T-cell (primary cell): ENCODE measurements around the gene PCARE. TPM values are rescaled to one million over a fixed set of nuclear protein-coding genes. Genes with fewer than 3 reads are reported as not detected.

Experiments
- ATAC-seq, 4 experiments: fragments of 200-7000 bp in 3 of 4; fragments of 150-1000 bp in 1 of 4; cut with Tn5 transposase; replicated peaks in 1 of 4; 1 replicate in 3 of 4; 2 replicates in 1 of 4; pipeline ENCODE4 v1.10.0; 2021; ENCODE audit warnings: moderate library complexity in 3 of 4, mild to moderate bottlenecking in 2 of 4, moderate number of reproducible peaks in 1 of 4
- CTCF ChIA-PET, 2 donors: fragments of 300-600 bp; sonication (Branson Sonifier 250); formaldehyde crosslinking; loops; one replicate each; lab custom pipeline; 2022; ENCODE audit warnings: antibody characterized with exemption in 2 of 2; lab: Charles Lee
- POLR2A ChIA-PET, 2 donors: fragments of 300-600 bp; sonication (Branson Sonifier 250); formaldehyde crosslinking; loops; one replicate each; lab custom pipeline; 2022; ENCODE audit warnings: antibody characterized with exemption in 2 of 2; lab: Charles Lee
- DNase-seq, 35 experiments: peaks; one replicate each; pipeline versions ENCODE4 v3.0.0 to v3.0.0-alpha.2; 2013 to 2023
- H3K27ac ChIP-seq: one replicate; pipeline ENCODE4 v1.5.1; 2013; ENCODE audit warnings: low read length
- H3K27me3 ChIP-seq, 2 experiments: replicated peaks in 1 of 2; 1 replicate in 1 of 2; 2 replicates in 1 of 2; pipeline versions ENCODE4 v1.6.1 to v1.7.0; 2013; ENCODE audit warnings: low read length in 1 of 2, mixed read lengths in 1 of 2; ENCODE audit not compliant: control insufficient read depth in 2 of 2, insufficient read depth in 2 of 2; ENCODE audit errors: extremely low read depth in 1 of 2
- H3K36me3 ChIP-seq, 2 donors: 1 replicate in 1 of 2; 2 replicates in 1 of 2; pipeline versions ENCODE4 v1.6.1 to v1.7.0; 2013; ENCODE audit warnings: low read length in 1 of 2; ENCODE audit not compliant: control insufficient read depth in 2 of 2, insufficient read depth in 1 of 2; ENCODE audit errors: extremely low read depth in 1 of 2
- H3K4me1 ChIP-seq, 2 experiments: 1 replicate in 1 of 2; 2 replicates in 1 of 2; pipeline versions ENCODE4 v1.6.1 to v1.7.0; 2013; ENCODE audit warnings: low read length in 2 of 2, mixed read lengths in 1 of 2; ENCODE audit not compliant: insufficient read depth in 2 of 2, control insufficient read depth in 1 of 2; ENCODE audit errors: extremely low read depth in 1 of 2
- H3K4me3 ChIP-seq, 2 donors: 1 replicate in 1 of 2; 2 replicates in 1 of 2; pipeline versions ENCODE4 v1.5.1 to v1.7.0; 2013; ENCODE audit warnings: mild to moderate bottlenecking in 2 of 2, low read length in 1 of 2, moderate library complexity in 1 of 2; ENCODE audit not compliant: control insufficient read depth in 1 of 2; ENCODE audit errors: extremely low read depth in 1 of 2
- H3K9me3 ChIP-seq: 2 replicates; pipeline ENCODE4 v1.7.0; 2013
- H3K27ac Mint-ChIP-seq, 2 donors: one replicate each; pipeline ENCODE4 v1.8.0; 2020 to 2021; ENCODE audit warnings: mild to moderate bottlenecking in 2 of 2, mixed read lengths in 2 of 2
- H3K27me3 Mint-ChIP-seq, 2 donors: one replicate each; pipeline ENCODE4 v1.8.0; 2021 to 2022; ENCODE audit warnings: mixed read lengths in 2 of 2
- H3K36me3 Mint-ChIP-seq: one replicate; pipeline ENCODE4 v1.8.0; 2021; ENCODE audit warnings: mixed read lengths
- H3K4me1 Mint-ChIP-seq, 3 donors: one replicate each; pipeline ENCODE4 v1.8.0; 2020 to 2022; ENCODE audit warnings: mixed read lengths in 3 of 3, mild to moderate bottlenecking in 1 of 3
- H3K4me3 Mint-ChIP-seq, 3 donors: one replicate each; pipeline ENCODE4 v1.8.0; 2020 to 2022; ENCODE audit warnings: mild to moderate bottlenecking in 3 of 3, mixed read lengths in 3 of 3, moderate library complexity in 3 of 3
- H3K9me3 Mint-ChIP-seq, 3 donors: one replicate each; pipeline ENCODE4 v1.8.0; 2020 to 2022; ENCODE audit warnings: mixed read lengths in 3 of 3
- WGBS: methylation state at CpG from one replicate; pipeline ENCODE4 v1.1.5; 2013; ENCODE audit warnings: missing lambda C conversion rate; ENCODE audit not compliant: insufficient coverage; 5-methylcytosine and 5-hydroxymethylcytosine counted together
- total RNA-seq, 35 experiments: library from RNA in 6 of 35; stranded (reverse) in 6 of 35; fragments of 120-200 nt in 1 of 35; gene quantifications; one replicate each; pipeline versions ENCODE4 v1.2.1 to v1.2.4 and lab custom pipeline; 2013 to 2026

Gene PCARE
- total RNA-seq, 5 donors from 2014 or later (not counting 1 experiment from before 2014, with no cell fraction given), result not detected

GRCh38 chr2:29017716-29018435, 56.4 kb downstream of the PCARE start:
- DNase-seq, result no peak
- peak overlapping the region; percentile 76 to 78 for H3K27ac Mint-ChIP-seq
- WGBS, result 97% methylated on average over 17 of the region's 19 CpGs
- CTCF ChIA-PET, result interaction anchor here (0.5 to 0.9 kb wide), 3 partner anchors 9 to 106 kb away, joined by 3 read pairs; no protein-coding TSS in a partner anchor
- no peak overlapping the region for H3K4me3 Mint-ChIP-seq
- no peaks in the 10 kb centered on the region for H3K9me3 Mint-ChIP-seq
- H3K4me1 Mint-ChIP-seq, result peaks cover 42 to 47% (median 43%) of the 10 kb centered on the region in 3 donors
- Histone ChIP-seq H3K4me1 (peaks cover 33 to 54% of the 10 kb centered on the region in 2 experiments), H3K27ac (peak overlapping the region; percentile 96), H3K27me3 (no peaks in the 10 kb centered on the region), H3K9me3 (no peaks in the 10 kb centered on the region), H3K36me3 (no peaks in the 10 kb centered on the region), H3K4me3 (no peak overlapping the region)
- H3K27me3 Mint-ChIP-seq, result no peaks in the 10 kb centered on the region
- POLR2A ChIA-PET, result no interaction called here
- no peak for ATAC-seq
- H3K36me3 Mint-ChIP-seq, result no peaks in the 10 kb centered on the region

GRCh38 chr2:29016504-29016903, 57.8 kb downstream of the PCARE start:
- peak overlapping the region; percentile 96 for H3K27ac ChIP-seq
- CTCF ChIA-PET, result interaction anchor here in 1 of 2 donors (2.2 kb wide), 1 partner anchor 60 kb away, joined by 9 read pairs; no protein-coding TSS in a partner anchor

GRCh38 chr2:29015701-29016470, 58.4 kb downstream of the PCARE start:
- H3K36me3 Mint-ChIP-seq, result no peaks in the 10 kb centered on the region
- no peak for DNase-seq
- peak overlapping the region; percentile 68 to 80 (median 72) for H3K4me3 Mint-ChIP-seq
- H3K36me3 ChIP-seq, result no peaks in the 10 kb centered on the region
- peaks cover 60 to 67% (median 62%) of the 10 kb centered on the region in 3 donors for H3K4me1 Mint-ChIP-seq
- H3K4me1 ChIP-seq, result peaks cover 52 to 74% of the 10 kb centered on the region in 2 experiments
- WGBS, result 98% methylated on average over 10 of the region's 17 CpGs
- peak overlapping the region; percentile 98 to 100 for H3K27ac Mint-ChIP-seq
- peak overlapping the region; percentile 96 for H3K27ac ChIP-seq
- CTCF ChIA-PET, result interaction anchor here (0.5 to 2.4 kb wide), 7 partner anchors 15 to 1413 kb away, joined by 3 to 14 read pairs (median 4); no protein-coding TSS in a partner anchor
- POLR2A ChIA-PET, result interaction anchor here in 1 of 2 donors (0.6 kb wide), 1 partner anchor 608 kb away, joined by 3 read pairs; no protein-coding TSS in a partner anchor
- H3K27me3 ChIP-seq, result no peaks in the 10 kb centered on the region
- peak overlapping the region in 1 of 2 donors; percentile 39 for H3K4me3 ChIP-seq
- no peak for ATAC-seq
- H3K9me3 ChIP-seq, result no peaks in the 10 kb centered on the region
- no peaks in the 10 kb centered on the region for H3K9me3 Mint-ChIP-seq
- H3K27me3 Mint-ChIP-seq, result no peaks in the 10 kb centered on the region

More at GRCh38 chr2:29016504-29016903, 57.8 kb downstream of the PCARE start:
- DNase-seq (no peak), ATAC-seq (no peak)
- H3K4me1 Mint-ChIP-seq, result peaks cover 54 to 61% (median 56%) of the 10 kb centered on the region in 3 donors
- peak overlapping the region; percentile 98 to 100 for H3K27ac Mint-ChIP-seq
- POLR2A ChIA-PET, result no interaction called here
- Histone ChIP-seq H3K9me3 (no peaks in the 10 kb centered on the region), H3K4me1 (peaks cover 46 to 68% of the 10 kb centered on the region in 2 experiments), H3K36me3 (no peaks in the 10 kb centered on the region), H3K27me3 (no peaks in the 10 kb centered on the region), H3K4me3 (no peak overlapping the region)
- no peaks in the 10 kb centered on the region for H3K27me3 Mint-ChIP-seq
- H3K4me3 Mint-ChIP-seq, result peak overlapping the region in 2 of 3 donors; percentile 26 to 72
- H3K36me3 Mint-ChIP-seq, result no peaks in the 10 kb centered on the region
- 52% methylated on average over 4 of the region's 5 CpGs for WGBS
- no peaks in the 10 kb centered on the region for H3K9me3 Mint-ChIP-seq

GRCh38 chr2:29014811-29015421, 59.4 kb downstream of the PCARE start:
- peak; percentile 68 to 84 (median 82) for ATAC-seq
- 0% methylated on average over 12 of the region's 13 CpGs for WGBS
- POLR2A ChIA-PET, result interaction anchor here in 1 of 2 donors (0.6 kb wide), 1 partner anchor 607 kb away, joined by 3 read pairs; no protein-coding TSS in a partner anchor
- Histone ChIP-seq H3K4me1 (peaks cover 62 to 84% of the 10 kb centered on the region in 2 experiments), H3K4me3 (peak overlapping the region in 1 of 2 donors; percentile 39), H3K9me3 (no peaks in the 10 kb centered on the region), H3K27me3 (no peaks in the 10 kb centered on the region), H3K27ac (peak overlapping the region; percentile 96), H3K36me3 (no peaks in the 10 kb centered on the region)
- CTCF ChIA-PET, result interaction anchor here (0.5 to 2.4 kb wide), 8 partner anchors 14 to 1414 kb away, joined by 3 to 14 read pairs (median 4); no protein-coding TSS in a partner anchor
- Mint-ChIP-seq H3K27me3 (no peaks in the 10 kb centered on the region), H3K9me3 (no peaks in the 10 kb centered on the region), H3K27ac (peak overlapping the region; percentile 98 to 100), H3K4me3 (peak overlapping the region; percentile 68 to 80 (median 72)), H3K4me1 (peaks cover 70 to 77% (median 72%) of the 10 kb centered on the region in 3 donors), H3K36me3 (no peaks in the 10 kb centered on the region)
- peak; percentile 62 to 85 (median 72) for DNase-seq

- Mint-ChIP-seq H3K4me1 (peaks cover 75 to 82% (median 78%) of the 10 kb centered on the region in 3 donors), H3K9me3 (no peaks in the 10 kb centered on the region), H3K27ac (peak overlapping the region; percentile 98 to 100), H3K27me3 (no peaks in the 10 kb centered on the region), H3K36me3 (no peaks in the 10 kb centered on the region), H3K4me3 (peak overlapping the region; percentile 68 to 80 (median 72))
- Histone ChIP-seq H3K27ac (peak overlapping the region; percentile 96), H3K27me3 (no peaks in the 10 kb centered on the region), H3K4me1 (peaks cover 68 to 90% of the 10 kb centered on the region in 2 experiments), H3K9me3 (no peaks in the 10 kb centered on the region), H3K4me3 (peak overlapping the region in 1 of 2 donors; percentile 39), H3K36me3 (no peaks in the 10 kb centered on the region)
- POLR2A ChIA-PET, result no interaction called here
- 1% methylated on average over 8 of the region's 8 CpGs for WGBS
- DNase-seq (peak in 3 of 35 experiments; percentile 2 to 20 (median 13)), ATAC-seq (peak in 2 of 4 experiments; percentile 1)
- CTCF ChIA-PET, result interaction anchor here in 1 of 2 donors (1.2 to 2.4 kb wide), 4 partner anchors 13 to 58 kb away, joined by 3 to 14 read pairs (median 6); no protein-coding TSS in a partner anchor
Measured at GRCh38 chr2:29014331-29014730, 60.0 kb downstream of the PCARE start.
